HepG2 (cell line): ENCODE measurements around the gene TMF1. TPM values are rescaled to one million over a fixed set of nuclear protein-coding genes. Genes with fewer than 3 reads are reported as not detected.

Experiments
- ARNTL ChIP-seq: sonication (generic); formaldehyde crosslinking; IDR thresholded peaks from 2 replicates; pipeline ENCODE4 v1.4.0; 2020; ENCODE audit warnings: mild to moderate bottlenecking, missing genetic modification reagents
- ATAD3A ChIP-seq: sonication (generic); formaldehyde crosslinking; IDR thresholded peaks from 2 replicates; pipeline ENCODE4 v1.4.0; 2020; ENCODE audit warnings: missing genetic modification reagents
- CREB1 ChIP-seq, 2 experiments: fragments of 450-650 bp in 1 of 2; IDR thresholded peaks; 2 replicates each; pipeline ENCODE4 v1.6.1; 2016 to 2017; ENCODE audit warnings: control low read depth in 1 of 2, mild to moderate bottlenecking in 1 of 2, missing compliant biosample characterization in 1 of 2, missing genetic modification characterization in 1 of 2
- HNF4A ChIP-seq: sonication (generic); formaldehyde crosslinking; IDR thresholded peaks from 2 replicates; pipeline ENCODE4 v1.4.0; 2020; ENCODE audit warnings: missing genetic modification reagents
- KAT7 ChIP-seq: IDR thresholded peaks from 2 replicates; pipeline ENCODE4 v1.6.1; 2018; ENCODE audit warnings: borderline replicate concordance, missing compliant biosample characterization
- KLF13 ChIP-seq: sonication (generic); formaldehyde crosslinking; IDR thresholded peaks from 2 replicates; pipeline ENCODE4 v1.4.0; 2020; ENCODE audit warnings: mild to moderate bottlenecking, missing genetic modification reagents
- NFKB2 ChIP-seq: sonication (generic); formaldehyde crosslinking; IDR thresholded peaks from 2 replicates; pipeline ENCODE4 v1.4.0; 2020; ENCODE audit warnings: missing genetic modification reagents, borderline replicate concordance
- PCBP1 ChIP-seq: fragments of 200-400 bp; formaldehyde crosslinking; IDR thresholded peaks from 2 replicates; pipeline ENCODE4 v1.6.1; 2017; ENCODE audit warnings: mild to moderate bottlenecking, low read depth, low read length, borderline replicate concordance
- PHF8 ChIP-seq: sonication (generic); formaldehyde crosslinking; IDR thresholded peaks from 2 replicates; pipeline ENCODE4 v1.5.0; 2020; ENCODE audit warnings: missing genetic modification reagents
- SP140L ChIP-seq: sonication (generic); formaldehyde crosslinking; IDR thresholded peaks from 2 replicates; pipeline ENCODE4 v1.4.0; 2020; ENCODE audit warnings: missing genetic modification reagents, borderline replicate concordance
- TAF15 ChIP-seq: fragments of 200-400 bp; formaldehyde crosslinking; IDR thresholded peaks from one replicate; pipeline ENCODE4 v1.6.1; 2018; ENCODE audit warnings: mild to moderate bottlenecking, low read depth, low read length; ENCODE audit not compliant: poor library complexity, severe bottlenecking
- ZNF232 ChIP-seq: sonication (generic); formaldehyde crosslinking; IDR thresholded peaks from 2 replicates; pipeline ENCODE4 v1.4.0; 2020; ENCODE audit warnings: missing genetic modification reagents, borderline replicate concordance
- ZNF235 ChIP-seq: sonication (generic); formaldehyde crosslinking; IDR thresholded peaks from 2 replicates; pipeline ENCODE4 v1.8.1; 2023; ENCODE audit warnings: mild to moderate bottlenecking, missing genetic modification reagents, borderline replicate concordance
- ZNF576 ChIP-seq: sonication (generic); formaldehyde crosslinking; IDR thresholded peaks from 2 replicates; pipeline ENCODE4 v1.4.0; 2020; ENCODE audit warnings: mild to moderate bottlenecking, missing genetic modification reagents
- ZNF629 ChIP-seq: sonication (generic); formaldehyde crosslinking; conservative IDR thresholded peaks from 2 replicates; pipeline ENCODE4 v1.5.0; 2020; ENCODE audit warnings: missing genetic modification reagents
- ZSCAN25 ChIP-seq: sonication (generic); formaldehyde crosslinking; IDR thresholded peaks from 2 replicates; pipeline ENCODE4 v1.8.0; 2022; ENCODE audit warnings: mild to moderate bottlenecking, missing genetic modification reagents
- polyA plus RNA-seq, 8 experiments: library from polyadenylated mRNA; depleted of rRNA in 3 of 8; stranded (reverse) in 7 of 8; unstranded in 1 of 8; fragments of >200 nt; fragmentation: Illumina TruSeq in 4 of 8; extraction: Trizol in 4 of 8; gene quantifications; 2 replicates each; pipeline versions ENCODE4 v1.2.1 to v1.2.3, GENCODE V29; 2011 to 2016; ENCODE audit warnings: low read depth in 4 of 8, missing spikeins in 1 of 8, mixed read lengths in 1 of 8; ENCODE audit not compliant: insufficient read depth in 1 of 8
- total RNA-seq, 5 experiments: library from RNA; depleted of rRNA; stranded (reverse); fragments of >200 nt; fragmentation: Illumina TruSeq; extraction: Trizol; gene quantifications; 2 replicates each; pipeline ENCODE4 v1.2.3, GENCODE V29; 2016; ENCODE audit warnings: low read depth in 1 of 5
- TF ChIP-seq, protein P1 (sequence below): IDR thresholded peaks from 2 replicates; pipeline ENCODE4 v1.6.1; 2016
- TF ChIP-seq, protein P2 (sequence below): sonication (generic); formaldehyde crosslinking; IDR thresholded peaks from 2 replicates; pipeline ENCODE4 v1.4.0; 2020; ENCODE audit warnings: missing genetic modification reagents

The TMF1 gene
- total and polyA plus RNA-seq, 2 of the 13 experiments (the other 11 are each of a cell fraction or from before 2014, with no cell fraction given) = 12.1 to 38.4 TPM

DNA sequence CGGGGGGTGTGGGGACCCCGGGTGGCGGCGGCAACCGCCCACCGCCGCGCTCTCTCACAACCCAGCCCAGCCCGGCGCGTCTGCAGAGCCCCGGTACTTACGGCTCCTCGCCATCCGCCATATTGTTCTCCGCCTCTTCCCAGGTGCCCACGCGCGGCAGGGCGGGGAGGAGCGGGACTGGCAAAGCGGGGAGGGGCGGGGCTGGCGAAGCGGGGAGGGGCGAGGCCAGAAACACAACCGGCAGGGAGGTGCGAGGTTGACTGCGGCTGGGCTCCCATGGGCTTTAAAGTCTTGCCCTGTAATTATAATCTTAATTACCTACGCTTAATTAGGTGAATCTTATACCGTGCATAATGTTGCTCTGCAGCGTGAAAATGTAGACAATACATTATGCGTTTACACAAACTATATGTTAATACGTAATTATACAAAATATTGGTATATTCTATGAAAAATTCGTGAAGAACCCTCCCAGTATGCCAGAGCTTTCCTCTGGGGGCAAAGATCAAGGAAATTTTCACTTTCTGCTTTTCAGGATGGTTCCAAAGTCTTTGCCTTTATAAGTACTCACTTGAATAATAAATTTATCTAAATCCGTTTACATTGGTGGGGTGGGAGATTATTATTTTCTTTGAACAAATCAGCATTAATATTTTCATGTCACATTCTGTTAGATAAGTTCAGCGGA lies 28.2 kb upstream of the TMF1 start, which contains the start of gene UBA3 (continued):
- TF ChIP-seq TAF15 = no peak
- TF ChIP-seq, protein P1, sequence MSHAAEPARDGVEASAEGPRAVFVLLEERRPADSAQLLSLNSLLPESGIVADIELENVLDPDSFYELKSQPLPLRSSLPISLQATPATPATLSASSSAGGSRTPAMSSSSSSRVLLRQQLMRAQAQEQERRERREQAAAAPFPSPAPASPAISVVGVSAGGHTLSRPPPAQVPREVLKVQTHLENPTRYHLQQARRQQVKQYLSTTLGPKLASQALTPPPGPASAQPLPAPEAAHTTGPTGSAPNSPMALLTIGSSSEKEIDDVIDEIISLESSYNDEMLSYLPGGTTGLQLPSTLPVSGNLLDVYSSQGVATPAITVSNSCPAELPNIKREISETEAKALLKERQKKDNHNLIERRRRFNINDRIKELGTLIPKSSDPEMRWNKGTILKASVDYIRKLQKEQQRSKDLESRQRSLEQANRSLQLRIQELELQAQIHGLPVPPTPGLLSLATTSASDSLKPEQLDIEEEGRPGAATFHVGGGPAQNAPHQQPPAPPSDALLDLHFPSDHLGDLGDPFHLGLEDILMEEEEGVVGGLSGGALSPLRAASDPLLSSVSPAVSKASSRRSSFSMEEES (CRISPR knock-in tag) = no peak
- no peak for TF ChIP-seq PCBP1
- TF ChIP-seq NFKB2 (CRISPR knock-in tag) = no peak
- TF ChIP-seq ARNTL (CRISPR knock-in tag) = no peak
- TF ChIP-seq, protein P2, sequence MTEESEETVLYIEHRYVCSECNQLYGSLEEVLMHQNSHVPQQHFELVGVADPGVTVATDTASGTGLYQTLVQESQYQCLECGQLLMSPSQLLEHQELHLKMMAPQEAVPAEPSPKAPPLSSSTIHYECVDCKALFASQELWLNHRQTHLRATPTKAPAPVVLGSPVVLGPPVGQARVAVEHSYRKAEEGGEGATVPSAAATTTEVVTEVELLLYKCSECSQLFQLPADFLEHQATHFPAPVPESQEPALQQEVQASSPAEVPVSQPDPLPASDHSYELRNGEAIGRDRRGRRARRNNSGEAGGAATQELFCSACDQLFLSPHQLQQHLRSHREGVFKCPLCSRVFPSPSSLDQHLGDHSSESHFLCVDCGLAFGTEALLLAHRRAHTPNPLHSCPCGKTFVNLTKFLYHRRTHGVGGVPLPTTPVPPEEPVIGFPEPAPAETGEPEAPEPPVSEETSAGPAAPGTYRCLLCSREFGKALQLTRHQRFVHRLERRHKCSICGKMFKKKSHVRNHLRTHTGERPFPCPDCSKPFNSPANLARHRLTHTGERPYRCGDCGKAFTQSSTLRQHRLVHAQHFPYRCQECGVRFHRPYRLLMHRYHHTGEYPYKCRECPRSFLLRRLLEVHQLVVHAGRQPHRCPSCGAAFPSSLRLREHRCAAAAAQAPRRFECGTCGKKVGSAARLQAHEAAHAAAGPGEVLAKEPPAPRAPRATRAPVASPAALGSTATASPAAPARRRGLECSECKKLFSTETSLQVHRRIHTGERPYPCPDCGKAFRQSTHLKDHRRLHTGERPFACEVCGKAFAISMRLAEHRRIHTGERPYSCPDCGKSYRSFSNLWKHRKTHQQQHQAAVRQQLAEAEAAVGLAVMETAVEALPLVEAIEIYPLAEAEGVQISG (CRISPR knock-in tag) = 0 out of 2 replicates have a peak, but pooled peaks have one; percentile 27
- TF ChIP-seq HNF4A (CRISPR knock-in tag) = no peak
- TF ChIP-seq ZNF629 (CRISPR knock-in tag) = no peak
- no peak for TF ChIP-seq CREB1 (IDR thresholded peaks at IDR 0.05)
- TF ChIP-seq CREB1 (CRISPR knock-in tag; IDR thresholded peaks at IDR 0.05) = 0 out of 2 replicates have a peak, but pooled peaks have one; percentile 27
- peak; percentile 29; the same call in 1 of the 2 replicates for TF ChIP-seq ZSCAN25
- TF ChIP-seq KLF13 (CRISPR knock-in tag) = no peak
- no peak for TF ChIP-seq ZNF576
- TF ChIP-seq ZNF235 (CRISPR knock-in tag) = no peak
- TF ChIP-seq ATAD3A = no peak
- peak; percentile 71 for TF ChIP-seq PHF8 (CRISPR knock-in tag)
- no peak for TF ChIP-seq KAT7 (CRISPR knock-in tag)
- no peak for TF ChIP-seq ZNF232 (CRISPR knock-in tag)
- no peak for TF ChIP-seq SP140L
